Measurements from ENCODE around the gene KCTD4.
"Not testable (repeated sequence)": the region's sequence is repeated elsewhere in the genome, so short reads cannot be mapped to it uniquely, and the experiment has no call there.

The KCTD4 gene

GRCh38 chr13:45200701-45201232, at the start of gene KCTD4:
KCTD4 (minus strand) TSS chr13:45201045; CDS start chr13:45194567, 6,478 bp downstream.
- FAIRE-seq (no peak), DNase-seq (ENCODE audit: low spot score) (no peak)

- no peak for FAIRE-seq
- DNase-seq (ENCODE audit: low spot score), result no peak
Observed at GRCh38 chr13:45249662-45250061, 48.8 kb upstream of the KCTD4 start.

- not testable (repeated sequence) for FAIRE-seq; DNase-seq (ENCODE audit: low spot score)
Observed at GRCh38 chr13:45244736-45245135, 43.9 kb upstream of the KCTD4 start.

DNA sequence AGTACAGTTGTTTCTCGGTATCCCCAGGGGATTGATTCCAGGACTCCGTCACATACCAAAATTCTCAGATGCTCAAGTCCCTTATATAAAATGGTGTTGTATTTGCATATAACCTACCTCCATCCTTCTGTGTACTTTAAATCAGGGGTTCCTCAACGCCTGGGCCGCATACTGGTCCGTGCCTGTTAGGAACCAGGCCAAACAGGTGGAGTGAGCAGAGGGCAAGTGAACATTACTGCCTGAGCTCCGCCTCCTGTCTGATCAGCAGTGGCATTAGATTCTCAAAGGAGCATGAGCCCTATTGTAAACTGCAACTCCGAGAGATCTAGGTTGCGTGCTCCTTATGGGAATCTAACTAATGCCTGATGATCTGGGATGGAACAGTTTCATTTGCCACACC, 42.2 kb upstream of the KCTD4 start:
- FAIRE-seq (no peak), DNase-seq (ENCODE audit: low spot score) (no peak)

DNA sequence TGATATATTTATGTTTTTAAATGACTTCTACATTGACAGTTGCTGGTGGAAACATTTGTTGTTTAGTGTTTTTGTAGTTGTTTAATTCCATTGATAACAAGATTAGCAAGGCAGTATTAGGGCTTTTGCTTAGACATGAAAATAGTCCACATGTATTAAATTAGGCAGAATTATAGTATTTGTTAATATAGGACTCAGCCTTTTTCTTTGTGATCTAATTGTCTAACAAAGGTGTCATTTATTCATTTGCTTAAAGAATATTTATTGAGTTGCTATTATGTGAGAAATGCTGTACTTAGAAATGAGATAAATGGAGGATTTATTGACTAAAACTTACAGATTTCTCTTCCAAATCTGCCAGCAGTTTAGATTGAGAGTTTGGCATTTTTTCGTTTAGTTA, 41.7 kb upstream of the KCTD4 start:
- no peak for FAIRE-seq
- DNase-seq (ENCODE audit: low spot score), result no peak

- FAIRE-seq, result no peak
- no peak for DNase-seq (ENCODE audit: low spot score)
Observed at GRCh38 chr13:45242070-45242469, 41.2 kb upstream of the KCTD4 start.

DNA sequence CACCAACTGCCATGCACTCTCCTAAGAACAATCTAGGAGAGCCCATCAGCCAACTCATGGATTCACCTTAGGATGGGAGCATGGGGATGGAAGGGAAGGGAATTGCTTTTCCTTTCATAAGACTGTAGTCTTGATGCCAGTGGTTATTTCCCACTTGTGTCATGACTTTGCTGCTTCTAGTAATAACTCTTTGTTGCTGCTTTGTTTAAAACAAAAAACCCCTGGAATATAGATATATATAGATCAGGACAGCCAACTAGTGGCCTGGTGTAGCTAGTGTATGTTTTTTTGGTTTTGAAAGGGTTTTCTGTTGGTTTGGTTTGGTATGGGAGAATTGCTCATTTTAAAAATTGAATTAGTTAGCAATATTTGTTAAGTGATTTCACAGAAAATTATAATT, 39.3 kb upstream of the KCTD4 start:
- DNase-seq (ENCODE audit: low spot score) (no peak), FAIRE-seq (no peak)

DNA sequence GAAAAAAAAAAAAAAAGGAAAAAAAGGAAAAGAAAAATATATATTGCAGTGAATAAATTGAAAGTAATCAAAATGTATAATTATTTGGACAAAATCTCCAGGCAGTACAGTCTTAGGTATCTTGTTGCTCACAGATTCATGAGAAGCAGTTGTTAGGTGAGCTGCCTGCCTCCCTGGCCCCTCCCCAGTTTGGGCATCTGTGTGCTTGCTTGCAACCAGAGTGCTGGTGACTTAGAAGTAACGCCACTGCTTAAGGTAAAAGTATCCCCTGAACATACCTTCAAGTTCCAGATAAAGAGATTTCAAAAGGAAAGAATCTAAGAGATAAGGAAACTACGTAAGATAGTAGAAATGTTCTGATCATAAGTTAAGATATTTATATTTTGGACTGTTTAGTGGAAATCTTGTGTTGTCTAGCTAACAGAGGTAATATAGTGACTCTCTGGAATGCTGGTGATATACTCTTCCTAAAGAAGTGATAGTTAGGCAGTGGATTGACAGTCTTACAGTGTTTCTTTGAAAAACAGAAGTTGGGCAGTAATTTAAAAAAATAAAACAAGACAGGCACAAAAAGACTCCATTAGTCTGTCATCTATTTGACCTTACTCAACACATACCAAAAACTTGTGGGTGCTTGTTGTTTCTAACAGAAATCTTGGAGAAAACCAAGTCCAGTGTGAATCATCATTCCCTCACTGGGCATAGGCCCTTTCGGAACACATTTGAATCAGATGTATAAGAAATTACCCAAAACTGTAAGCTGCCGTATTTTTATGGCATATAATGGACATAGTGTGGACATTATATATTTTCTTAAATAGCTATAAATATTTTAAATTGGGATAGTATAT, 38.3 kb upstream of the KCTD4 start:
- no peak for FAIRE-seq
- no peak for DNase-seq (ENCODE audit: low spot score)

- DNase-seq (ENCODE audit: low spot score), result no peak
- no peak for FAIRE-seq
Observed at GRCh38 chr13:45232591-45232990, 31.7 kb upstream of the KCTD4 start.

DNA sequence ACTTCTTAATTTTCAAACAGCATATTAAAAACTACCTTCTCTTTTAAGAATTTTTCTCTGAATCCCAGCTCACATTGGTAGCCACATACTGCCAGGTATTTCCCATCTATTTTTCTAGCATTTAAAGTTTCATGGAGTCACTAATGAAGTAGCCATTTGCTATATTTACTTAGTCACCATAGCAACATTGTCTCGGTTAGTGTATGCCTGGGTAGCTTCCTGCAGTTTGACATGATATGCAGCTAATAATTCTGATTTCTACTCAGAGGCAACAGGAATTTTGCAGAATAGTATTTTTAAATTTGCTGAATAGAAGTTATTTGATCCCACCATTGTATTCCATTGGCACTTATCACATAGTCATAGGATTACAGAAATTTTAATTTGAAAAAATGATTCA, 30.9 kb upstream of the KCTD4 start:
- peak; percentile 59 for DNase-seq (ENCODE audit: low spot score)
- FAIRE-seq, result no peak

DNA sequence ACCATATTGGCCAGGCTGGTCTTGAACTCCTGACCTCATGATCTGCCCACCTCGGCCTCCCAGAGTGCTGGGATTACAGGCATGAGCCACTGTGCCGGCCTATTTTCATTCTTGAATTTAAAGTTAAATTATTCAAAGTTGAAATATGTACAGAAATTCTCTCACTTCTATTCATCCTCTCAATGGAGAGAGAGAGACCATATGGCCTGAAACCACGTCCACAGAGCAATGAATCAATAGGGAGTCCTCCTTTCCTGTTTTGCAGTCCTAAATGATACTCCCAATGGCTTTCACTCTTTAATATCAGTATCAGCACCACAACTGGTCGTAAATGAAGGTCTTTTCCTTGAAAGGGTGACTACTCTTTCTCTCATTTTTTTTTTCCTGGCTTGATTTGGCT, 30.5 kb upstream of the KCTD4 start:
- DNase-seq (ENCODE audit: low spot score) (no peak), FAIRE-seq (no peak)

DNA sequence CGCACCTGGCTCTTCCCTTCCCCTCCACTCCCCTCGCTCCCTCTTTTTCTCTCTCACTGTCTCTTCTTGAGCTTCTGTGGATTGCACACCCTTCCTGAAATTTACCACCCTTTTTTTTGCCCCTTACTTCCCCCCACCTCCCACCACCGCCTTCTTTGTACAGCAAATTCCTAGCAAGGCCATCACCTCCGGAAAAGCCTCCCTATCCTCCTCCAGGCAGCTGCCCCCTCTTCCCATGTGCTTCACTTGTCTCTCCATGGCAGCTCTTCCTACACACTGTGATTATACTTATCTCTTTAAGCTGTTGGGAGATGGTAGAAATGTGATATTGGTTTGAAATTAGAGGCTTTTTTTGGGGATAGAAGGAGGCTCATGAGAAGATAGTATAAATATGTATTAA, 28.3 kb upstream of the KCTD4 start:
- no peak for FAIRE-seq
- no peak for DNase-seq (ENCODE audit: low spot score)

DNA sequence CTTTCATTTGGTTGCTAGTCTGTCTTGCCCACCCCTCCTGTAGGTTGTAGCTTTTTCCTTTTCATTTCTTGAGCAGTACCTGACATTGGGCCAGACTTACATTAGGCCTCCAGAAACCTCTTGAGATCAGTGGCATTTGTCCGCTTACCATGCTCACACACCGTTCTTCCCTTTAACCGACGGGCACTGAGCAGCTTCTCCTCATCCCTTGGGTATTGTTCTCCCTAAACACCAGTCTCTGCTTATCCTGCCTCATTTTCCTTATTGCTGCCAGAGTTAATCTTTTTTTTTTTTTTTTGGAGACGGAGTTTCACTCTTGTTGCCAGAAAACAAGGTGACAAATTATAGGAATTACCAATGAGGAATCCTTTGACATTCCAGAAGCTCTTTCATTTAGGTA, 27.2 kb upstream of the KCTD4 start:
- FAIRE-seq (no peak), DNase-seq (ENCODE audit: low spot score) (no peak)

DNA sequence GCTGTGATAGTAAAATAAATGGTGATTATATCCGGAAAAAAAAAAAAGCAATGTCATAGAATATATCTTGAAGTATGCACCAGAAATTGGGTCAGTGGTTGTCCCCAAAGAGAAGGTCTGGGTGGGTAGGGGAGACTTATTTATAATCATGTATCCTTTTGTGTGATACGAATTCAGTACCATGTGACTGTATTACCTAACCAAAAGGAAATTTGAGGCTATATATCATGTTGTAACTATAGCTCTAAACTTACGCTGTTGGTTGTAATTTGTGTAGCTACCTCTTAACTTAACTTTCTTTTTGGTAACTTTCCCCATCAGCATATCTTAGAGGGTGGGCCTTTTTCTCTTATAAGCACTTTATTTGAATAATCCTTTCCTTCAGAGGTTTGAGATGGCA, 25.2 kb upstream of the KCTD4 start:
- DNase-seq (ENCODE audit: low spot score) (no peak), FAIRE-seq (no peak)

- no peak for DNase-seq (ENCODE audit: low spot score)
- FAIRE-seq, result no peak
Observed at GRCh38 chr13:45225370-45225769, 24.5 kb upstream of the KCTD4 start.

- no peak for DNase-seq (ENCODE audit: low spot score)
Observed at GRCh38 chr13:45224176-45224575, 23.3 kb upstream of the KCTD4 start.

GRCh38 chr13:45222919-45223318, 22.1 kb upstream of the KCTD4 start:
- no peak for FAIRE-seq
- no peak for DNase-seq (ENCODE audit: low spot score)

More at GRCh38 chr13:45224176-45224575, 23.3 kb upstream of the KCTD4 start:
- FAIRE-seq, result no peak

GRCh38 chr13:45222516-45222915, 21.7 kb upstream of the KCTD4 start:
- DNase-seq (ENCODE audit: low spot score), result no peak
- FAIRE-seq, result no peak

GRCh38 chr13:45220403-45220802, 19.6 kb upstream of the KCTD4 start:
- DNase-seq (ENCODE audit: low spot score), result no peak
- FAIRE-seq, result no peak

DNA sequence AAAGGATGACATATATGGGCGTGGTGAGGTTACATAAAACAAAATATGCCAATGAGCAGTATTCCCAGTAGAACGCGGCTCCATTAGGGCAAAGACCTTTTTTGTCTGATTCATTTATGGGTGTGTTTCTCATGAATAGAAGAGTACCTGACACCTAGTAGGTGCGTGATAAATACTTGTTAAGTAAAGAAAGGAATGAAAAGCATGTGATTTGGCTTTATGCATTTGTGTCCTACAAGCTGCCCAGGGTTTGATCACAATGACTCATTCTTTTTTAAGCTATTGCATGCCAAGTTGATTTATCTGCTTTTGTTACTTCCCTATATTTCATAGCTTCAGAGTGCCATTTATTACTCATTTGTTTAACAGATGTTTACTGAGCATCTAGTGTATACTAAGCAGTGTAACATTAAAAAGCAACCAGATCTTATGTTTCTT, 19.1 kb upstream of the KCTD4 start:
- DNase-seq (ENCODE audit: low spot score) (peak; percentile 75), FAIRE-seq (peak; percentile 86)

- DNase-seq (ENCODE audit: low spot score) (no peak), FAIRE-seq (no peak)
Observed at GRCh38 chr13:45219123-45219891, 18.5 kb upstream of the KCTD4 start.

- DNase-seq (ENCODE audit: low spot score) (no peak), FAIRE-seq (no peak)
Observed at GRCh38 chr13:45218689-45219088, 17.8 kb upstream of the KCTD4 start.

Data from RCC 7860 (cell line).